Left hindlimb (tissue), 1 donor: ENCODE results near the gene GIMAP4.
"Not testable (repeated sequence)": the region's sequence is repeated elsewhere in the genome, so short reads cannot be mapped to it uniquely, and the experiment has no call there.

Source experiments
- DNase-seq: peaks from one replicate; pipeline ENCODE4 v3.0.0-alpha.2; 2018

GIMAP4 gene

DNA sequence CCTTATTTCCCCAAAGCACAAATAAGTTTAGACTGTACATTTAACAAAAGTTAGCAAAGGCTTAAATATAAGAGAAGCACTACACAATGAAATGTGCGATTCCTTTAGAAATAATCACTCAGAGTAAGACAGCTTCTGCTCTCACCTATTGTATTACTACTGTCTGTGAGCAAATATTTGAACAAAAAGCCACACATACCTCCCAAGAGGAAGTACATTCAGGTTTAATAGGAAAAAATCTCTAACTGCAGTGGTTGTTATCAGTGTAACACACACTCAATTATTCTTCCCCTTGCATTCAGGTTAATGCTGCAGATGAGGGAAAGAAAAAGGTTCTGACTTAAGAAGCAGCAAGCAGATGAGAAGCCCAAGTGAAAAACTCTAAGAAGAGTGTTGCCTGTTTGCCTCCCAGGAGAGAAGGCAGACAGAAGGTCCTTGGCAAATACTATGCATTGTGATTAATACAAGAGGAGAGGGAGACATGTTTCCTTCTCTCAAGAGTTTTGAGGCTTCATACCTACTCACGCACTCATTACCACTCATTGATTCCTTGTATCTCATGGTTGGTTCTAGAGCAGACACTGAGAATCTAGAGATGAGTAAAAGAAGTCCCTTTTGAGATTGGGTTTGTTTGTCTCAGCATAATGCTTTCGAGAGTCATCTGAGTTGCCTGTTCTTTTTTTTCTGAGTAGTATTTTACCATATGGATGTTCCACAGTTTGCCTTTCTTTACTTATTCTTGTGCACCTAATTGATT is 13.6 kb downstream of the GIMAP4 start:
- no peak for DNase-seq

GRCh38 chr7:150585199-150585598 is 18.0 kb downstream of the GIMAP4 start:
- no peak for DNase-seq

DNA sequence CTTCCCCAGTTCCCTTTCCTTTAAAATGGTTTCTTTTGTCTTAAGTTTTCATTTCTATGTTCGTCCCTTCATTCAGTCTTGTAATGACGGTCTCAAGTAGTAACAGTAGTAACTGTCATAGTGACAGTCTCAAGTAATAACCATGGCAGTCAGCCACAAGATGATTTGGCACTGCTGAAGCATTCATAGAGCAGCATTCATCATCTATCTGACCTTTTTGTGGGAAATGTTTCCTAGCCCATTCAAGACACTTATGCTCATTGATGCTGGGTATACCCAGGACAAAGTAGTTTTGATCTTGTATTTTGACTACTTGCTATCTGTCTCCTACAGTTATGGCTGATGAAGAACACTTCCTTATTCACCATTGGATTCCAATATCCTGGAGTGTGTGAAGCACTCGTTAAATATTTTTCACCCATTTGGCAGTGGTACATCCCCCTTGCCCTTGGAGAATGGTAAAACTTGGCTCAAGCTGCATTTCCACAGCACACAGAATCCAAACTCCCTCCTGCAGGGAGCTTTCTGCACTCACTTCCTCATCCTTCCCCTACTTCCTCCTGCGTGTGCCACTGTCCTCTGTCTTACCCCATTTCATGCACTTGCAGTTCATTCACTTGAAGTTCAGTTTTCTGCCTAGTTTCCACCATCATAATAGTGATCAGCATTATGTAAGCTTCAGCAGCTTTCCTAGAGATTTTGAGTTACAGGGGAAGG is 19.0 kb downstream of the GIMAP4 start:
- no peak for DNase-seq

- no peak for DNase-seq
Measured at GRCh38 chr7:150586785-150587152, 19.6 kb downstream of the GIMAP4 start.

GRCh38 chr7:150587551-150587950 is 20.4 kb downstream of the GIMAP4 start:
- DNase-seq, result no peak

GRCh38 chr7:150594805-150595204 is 27.6 kb downstream of the GIMAP4 start:
- no peak for DNase-seq

- DNase-seq, result no peak
Measured at GRCh38 chr7:150595361-150595760, 28.2 kb downstream of the GIMAP4 start.

- DNase-seq, result not testable (repeated sequence)
Measured at GRCh38 chr7:150603600-150603999, 36.4 kb downstream of the GIMAP4 start.

DNA sequence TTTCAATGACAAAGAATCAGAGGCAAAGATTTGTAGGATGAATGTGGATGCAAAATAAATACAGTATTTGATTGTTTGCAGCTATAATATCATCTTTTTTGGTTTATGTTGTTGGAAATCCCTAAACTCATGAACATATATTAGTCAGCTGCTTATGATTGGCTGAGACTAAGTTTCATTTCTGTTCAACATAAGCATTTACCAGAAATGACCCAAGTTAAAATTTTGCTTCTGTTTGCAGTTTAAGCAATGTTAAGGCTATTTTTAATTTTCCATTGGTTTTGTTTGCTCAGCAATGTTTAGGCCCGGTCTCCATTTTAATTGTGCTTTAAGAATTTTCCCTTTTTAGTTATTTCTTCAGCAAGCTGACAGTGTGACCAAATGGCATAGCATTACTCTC is 43.0 kb downstream of the GIMAP4 start:
- DNase-seq, result no peak

DNA sequence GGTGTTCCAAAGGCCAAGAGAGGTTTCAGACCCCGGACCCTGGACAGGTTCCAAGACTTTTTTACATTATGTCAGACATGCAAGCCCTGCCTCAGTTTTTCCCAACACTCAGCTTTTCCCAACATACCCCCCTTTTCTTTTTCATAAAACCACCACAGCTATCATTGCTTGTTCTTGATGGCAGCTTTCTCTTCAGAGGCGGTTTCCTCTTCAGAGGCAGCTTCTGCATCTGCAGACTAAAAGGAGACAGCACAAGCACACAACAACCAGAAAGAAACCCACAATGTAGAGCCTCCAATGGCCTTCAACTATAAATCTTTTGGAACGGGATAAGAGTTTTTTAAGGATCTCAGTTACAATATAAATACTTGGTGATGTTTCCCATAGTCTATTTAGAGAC is 45.7 kb downstream of the GIMAP4 start:
- no peak for DNase-seq

- no peak for DNase-seq
Measured at GRCh38 chr7:150613880-150614279, 46.7 kb downstream of the GIMAP4 start.

DNA sequence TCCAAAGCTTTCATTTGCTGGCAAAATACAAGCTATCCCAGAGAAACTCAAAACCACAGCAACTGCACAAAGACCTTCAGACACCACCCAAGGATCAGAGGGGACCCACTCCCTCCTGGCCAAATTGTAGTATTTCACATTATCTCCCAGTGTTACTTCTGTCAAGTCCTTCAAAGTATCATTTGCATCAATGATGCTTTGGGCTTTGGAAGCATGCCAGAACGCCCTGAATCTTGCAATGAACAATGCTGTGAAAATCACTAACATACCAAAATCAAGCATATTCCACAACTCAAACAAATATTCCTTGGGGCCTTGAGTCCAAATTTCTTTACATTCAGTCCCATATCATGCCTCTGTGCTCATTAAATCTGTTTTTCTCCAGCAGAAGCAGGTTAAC is 47.2 kb downstream of the GIMAP4 start:
- DNase-seq, result not testable (repeated sequence)

GRCh38 chr7:150615221-150615755 is 48.1 kb downstream of the GIMAP4 start:
- not testable (repeated sequence) for DNase-seq

DNA sequence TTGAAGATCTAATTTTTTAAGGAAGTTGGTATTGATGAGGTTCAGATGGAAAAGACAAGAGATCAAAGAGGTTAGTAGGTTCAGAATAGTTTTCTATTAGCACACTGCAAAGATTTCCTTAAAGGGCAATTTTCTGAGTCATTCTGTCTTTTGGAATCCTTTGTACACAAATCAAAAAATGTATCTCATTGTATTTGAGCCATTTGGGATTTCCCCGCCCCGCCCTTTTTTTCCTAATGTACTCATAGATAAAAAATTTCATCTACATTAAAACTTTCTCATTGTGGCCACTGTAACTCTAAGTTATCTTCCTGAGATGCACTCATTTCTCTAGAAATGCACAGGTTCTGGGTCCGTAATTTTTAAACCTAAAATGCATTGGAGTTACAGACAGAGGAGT is 52.9 kb downstream of the GIMAP4 start:
- no peak for DNase-seq

DNA sequence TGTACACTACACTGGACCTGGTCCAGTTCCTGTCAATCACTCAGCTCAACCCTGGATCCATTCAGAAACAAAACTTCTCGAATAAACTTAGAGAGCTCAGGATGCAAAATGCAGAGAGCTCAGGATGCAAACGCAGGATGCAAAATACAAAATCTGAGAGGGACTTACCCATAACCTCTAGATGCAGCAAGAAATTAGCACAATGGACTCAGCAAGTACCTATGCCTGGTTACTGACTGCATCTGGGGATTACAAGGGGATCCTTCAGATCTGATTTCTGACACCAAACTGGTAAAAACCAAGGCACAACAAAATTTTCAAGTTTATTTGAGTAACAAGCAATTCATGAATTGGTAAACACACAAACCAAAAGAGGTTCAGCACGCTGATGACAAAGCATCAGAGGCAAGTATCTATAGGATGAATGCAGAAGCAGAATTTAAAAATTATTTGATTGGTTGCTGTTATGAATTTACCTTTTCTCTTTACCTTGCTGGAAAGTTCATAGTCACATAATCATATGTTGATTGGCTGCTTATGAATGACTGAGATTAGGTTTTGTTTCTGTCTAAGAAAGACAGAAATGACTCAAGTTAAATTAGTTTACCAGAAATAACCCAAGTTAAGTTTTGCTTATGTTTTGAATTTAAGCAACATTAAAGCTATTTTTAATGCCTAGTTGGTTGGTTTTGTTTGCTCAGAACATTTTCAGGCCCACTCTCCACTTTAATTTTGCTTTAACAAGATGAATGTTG is 53.6 kb downstream of the GIMAP4 start:
- no peak for DNase-seq

DNA sequence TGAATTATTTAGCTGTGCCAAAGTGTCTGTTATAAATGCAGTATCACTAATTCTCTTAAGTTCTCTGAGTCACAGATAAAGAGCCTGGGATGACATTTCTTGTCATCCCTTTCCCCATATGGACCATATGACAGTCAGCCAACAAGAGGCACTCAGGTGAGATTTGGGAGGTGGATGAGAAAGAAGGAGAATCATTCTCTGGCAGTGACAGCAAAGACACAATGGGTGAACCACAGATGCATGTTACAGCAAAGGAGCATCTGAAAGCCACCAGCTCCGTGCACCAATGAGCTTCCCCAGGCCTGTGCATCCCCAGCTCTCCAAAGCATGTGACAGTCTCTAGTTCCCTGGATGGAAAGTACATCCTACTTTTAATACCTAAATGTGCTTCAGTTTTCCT is 54.2 kb downstream of the GIMAP4 start:
- no peak for DNase-seq
